B cell (primary cell): ENCODE measurements around the gene CRAMP1. TPM values are rescaled to one million over a fixed set of nuclear protein-coding genes. Genes with fewer than 3 reads are reported as not detected.

Source experiments
- ATAC-seq: fragments of 200-7000 bp; cut with Tn5 transposase; one replicate; pipeline ENCODE4 v1.10.0; 2021; ENCODE audit warnings: low read depth, mild to moderate bottlenecking, moderate number of reproducible peaks, moderate library complexity
- CTCF ChIA-PET: fragments of 350-600 bp; sonication (Branson Sonifier 250); formaldehyde crosslinking; loops from one replicate; lab custom pipeline; 2021; ENCODE audit warnings: antibody characterized with exemption, inconsistent platforms; lab: Charles Lee
- POLR2A ChIA-PET: fragments of 350-600 bp; sonication (Branson Sonifier 250); formaldehyde crosslinking; loops from one replicate; lab custom pipeline; 2021; ENCODE audit warnings: antibody characterized with exemption; lab: Charles Lee
- DNase-seq: peaks from one replicate; pipeline ENCODE4 v3.0.0; 2013
- H2AFZ ChIP-seq: 2 replicates; pipeline ENCODE4 v1.6.1; 2012; ENCODE audit warnings: mild to moderate bottlenecking, low read depth, low read length; ENCODE audit not compliant: insufficient read depth, poor library complexity, severe bottlenecking
- H3K27ac ChIP-seq, 2 donors: 1 replicate in 1 of 2; 2 replicates in 1 of 2; pipeline ENCODE4 v1.5.1; 2012 to 2013; ENCODE audit warnings: low read length in 2 of 2, mild to moderate bottlenecking in 2 of 2, moderate library complexity in 1 of 2
- H3K27me3 ChIP-seq, 4 experiments: fragments of 200-600 bp in 1 of 4; sonication (generic) in 1 of 4; replicated peaks in 1 of 4; 1 replicate in 2 of 4; 2 replicates in 2 of 4; pipeline versions ENCODE4 v1.6.1 to v1.7.0; 2013 to 2016; ENCODE audit warnings: low read length in 3 of 4, mild to moderate bottlenecking in 2 of 4, mixed read lengths in 1 of 4, moderate library complexity in 1 of 4; ENCODE audit not compliant: insufficient read depth in 4 of 4, control insufficient read depth in 3 of 4; ENCODE audit errors: control extremely low read depth in 1 of 4
- H3K36me3 ChIP-seq, 2 experiments: replicated peaks in 1 of 2; 1 replicate in 1 of 2; 2 replicates in 1 of 2; pipeline versions ENCODE4 v1.6.1 to v1.7.1; 2013; ENCODE audit warnings: low read length in 1 of 2; ENCODE audit not compliant: insufficient read depth in 2 of 2, control insufficient read depth in 1 of 2; ENCODE audit errors: control extremely low read depth in 1 of 2, extremely low read depth in 1 of 2
- H3K4me1 ChIP-seq, 2 donors: fragments of 200-600 bp in 1 of 2; sonication (generic) in 1 of 2; 1 replicate in 1 of 2; 2 replicates in 1 of 2; pipeline versions ENCODE4 v1.5.1 to v1.6.1; 2013 to 2017; ENCODE audit warnings: low read length in 2 of 2; ENCODE audit not compliant: control insufficient read depth in 2 of 2, insufficient read depth in 2 of 2
- H3K4me2 ChIP-seq: replicated peaks from 2 replicates; pipeline ENCODE3; 2012; ENCODE audit warnings: mild to moderate bottlenecking, low read depth, low read length; ENCODE audit not compliant: poor library complexity, severe bottlenecking
- H3K4me3 ChIP-seq, 5 experiments: fragments of 200-600 bp in 1 of 5; sonication (generic) in 1 of 5; 1 replicate in 3 of 5; 2 replicates in 2 of 5; pipeline versions ENCODE4 v1.5.1 to v1.7.0; 2011 to 2016; ENCODE audit warnings: low read length in 4 of 5, mild to moderate bottlenecking in 4 of 5, low read depth in 2 of 5, control low read depth in 1 of 5, moderate library complexity in 1 of 5; ENCODE audit not compliant: insufficient read depth in 1 of 5; ENCODE audit errors: control extremely low read depth in 1 of 5, extremely low read depth in 1 of 5
- H3K79me2 ChIP-seq: fragments of 200-600 bp; sonication (generic); one replicate; pipeline ENCODE4 v1.6.0; 2016; ENCODE audit warnings: low read length; ENCODE audit not compliant: control insufficient read depth, insufficient read depth
- H3K9ac ChIP-seq: fragments of 200-600 bp; sonication (generic); 2 replicates; pipeline ENCODE4 v1.6.1; 2017; ENCODE audit warnings: mild to moderate bottlenecking, low read length, moderate library complexity
- H3K9me3 ChIP-seq, 3 donors: one replicate each; pipeline versions ENCODE4 v1.6.1 to v1.7.1; 2013; ENCODE audit warnings: low read length in 2 of 3; ENCODE audit not compliant: control insufficient read depth in 2 of 3, insufficient read depth in 1 of 3; ENCODE audit errors: control extremely low read depth in 1 of 3
- H4K20me1 ChIP-seq: 2 replicates; pipeline ENCODE4 v1.6.0; 2012; ENCODE audit warnings: mild to moderate bottlenecking, low read length; ENCODE audit not compliant: insufficient read depth, control insufficient read depth, poor library complexity, severe bottlenecking
- H3K27ac Mint-ChIP-seq: one replicate; pipeline ENCODE4 v1.8.0; 2021; ENCODE audit warnings: mixed read lengths
- H3K27me3 Mint-ChIP-seq: one replicate; pipeline ENCODE4 v1.8.0; 2021; ENCODE audit warnings: mixed read lengths
- H3K4me1 Mint-ChIP-seq: one replicate; pipeline ENCODE4 v1.8.0; 2021; ENCODE audit warnings: mixed read lengths
- H3K4me3 Mint-ChIP-seq: one replicate; pipeline ENCODE4 v1.8.0; 2021; ENCODE audit warnings: mixed read lengths
- H3K9me3 Mint-ChIP-seq: one replicate; pipeline ENCODE4 v1.8.0; 2022; ENCODE audit warnings: mixed read lengths; ENCODE audit not compliant: insufficient read depth
- CTCF ChIP-seq: fragments of 200-600 bp; IDR thresholded peaks from one replicate; pipeline ENCODE4 v1.8.0; 2022; ENCODE audit warnings: antibody characterized with exemption, mild to moderate bottlenecking
- EZH2 ChIP-seq: IDR thresholded peaks from 2 replicates; pipeline ENCODE4 v1.6.1; 2012; ENCODE audit warnings: borderline replicate concordance, low read depth, mild to moderate bottlenecking, moderate library complexity, low read length; ENCODE audit not compliant: insufficient read depth, poor library complexity, severe bottlenecking
- WGBS: methylation state at CpG from one replicate; pipeline ENCODE4 v1.1.5; 2013; ENCODE audit warnings: missing lambda C conversion rate; ENCODE audit not compliant: insufficient coverage; 5-methylcytosine and 5-hydroxymethylcytosine counted together
- intact Hi-C: fragments of 100-400 bp; cut with micrococcal nuclease; formaldehyde crosslinking; loops from one replicate; pipeline ENCODE4 v1.10.0; 2022
- polyA plus RNA-seq: library from polyadenylated mRNA; depleted of rRNA; stranded (reverse); fragments of >200 nt; gene quantifications from 2 replicates; pipeline ENCODE4 v1.2.3, GENCODE V29; 2012
- total RNA-seq, 2 donors: library from RNA; stranded (reverse); fragments of 120-200 nt in 1 of 2; gene quantifications; 1 replicate in 1 of 2; 2 replicates in 1 of 2; pipeline versions ENCODE4 v1.2.3 to v1.2.4, GENCODE V29; 2013 to 2022

Gene CRAMP1
- total and polyA plus RNA-seq, 2 donors (not counting 1 experiment from before 2014, with no cell fraction given), result 21.0 to 33.9 TPM

- H3K79me2 ChIP-seq, result peaks cover 99% of the 10 kb centered on the region
- ChIA-PET CTCF (no interaction called here), POLR2A (no interaction called here)
- H3K4me2 ChIP-seq, result no peak overlapping the region
- no peak overlapping the region for H3K4me3 ChIP-seq
- peaks cover 13% of the 10 kb centered on the region for H3K4me1 Mint-ChIP-seq
- peaks cover 36% of the 10 kb centered on the region for H4K20me1 ChIP-seq
- intact Hi-C loops, result no loop called here
- H3K27me3 Mint-ChIP-seq, result no peaks in the 10 kb centered on the region
- ATAC-seq (no peak), DNase-seq (no peak)
- no CpG with 5 or more reads among the region's 6 CpGs for WGBS
- H3K36me3 ChIP-seq, result peaks cover 2 to 43% of the 10 kb centered on the region in 2 experiments
- H3K4me3 Mint-ChIP-seq, result no peak overlapping the region
- H3K9ac ChIP-seq, result no peak overlapping the region
- H3K27ac Mint-ChIP-seq, result no peak overlapping the region
- no peak overlapping the region for H2AFZ ChIP-seq
- no peak for TF ChIP-seq EZH2
- peaks cover 10 to 14% of the 10 kb centered on the region in 2 donors for H3K4me1 ChIP-seq
- H3K9me3 Mint-ChIP-seq, result no peaks in the 10 kb centered on the region
- no peak overlapping the region for H3K27ac ChIP-seq
- H3K9me3 ChIP-seq, result no peaks in the 10 kb centered on the region
- H3K27me3 ChIP-seq, result no peaks in the 10 kb centered on the region
Measured at GRCh38 chr16:1626327-1626726, 14.2 kb downstream of the CRAMP1 start.

- Mint-ChIP-seq H3K4me1 (peaks cover 9% of the 10 kb centered on the region), H3K9me3 (no peaks in the 10 kb centered on the region), H3K4me3 (no peak overlapping the region), H3K27ac (no peak overlapping the region), H3K27me3 (no peaks in the 10 kb centered on the region)
- POLR2A ChIA-PET, result no interaction called here
- no peaks in the 10 kb centered on the region for H3K9me3 ChIP-seq
- no peak for ATAC-seq
- H4K20me1 ChIP-seq, result peaks cover 33% of the 10 kb centered on the region
- TF ChIP-seq CTCF, result no peak
- no peak for TF ChIP-seq EZH2
- H2AFZ ChIP-seq, result no peak overlapping the region
- intact Hi-C loops, result no loop called here
- H3K79me2 ChIP-seq, result peaks cover 99% of the 10 kb centered on the region
- H3K4me1 ChIP-seq, result peaks cover 6 to 10% of the 10 kb centered on the region in 2 donors
- H3K27me3 ChIP-seq, result no peaks in the 10 kb centered on the region
- no peak overlapping the region for H3K27ac ChIP-seq
- peaks cover 2 to 47% of the 10 kb centered on the region in 2 experiments for H3K36me3 ChIP-seq
- H3K9ac ChIP-seq, result no peak overlapping the region
- no peak overlapping the region for H3K4me2 ChIP-seq
- CTCF ChIA-PET, result no interaction called here
- no peak for DNase-seq
- WGBS, result 99% methylated on average over 9 of the region's 9 CpGs
- no peak overlapping the region for H3K4me3 ChIP-seq
Measured at GRCh38 chr16:1626776-1627175, 14.6 kb downstream of the CRAMP1 start.
